HL-60 (cell line): Measurements from ENCODE around the gene NOTCH2.

Source experiments
- GABPA ChIP-seq: IDR thresholded peaks from 2 replicates; pipeline ENCODE4 v1.6.1; 2012; ENCODE audit warnings: low read depth
- POLR2AphosphoS5 ChIP-seq: IDR thresholded peaks from 2 replicates; pipeline ENCODE4 v1.6.1; 2012; ENCODE audit warnings: low read depth
- SPI1 ChIP-seq: IDR thresholded peaks from 2 replicates; pipeline ENCODE4 v1.6.1; 2012; ENCODE audit warnings: low read depth, mild to moderate bottlenecking, borderline replicate concordance
- TF ChIP-seq, protein P1 (sequence below): IDR thresholded peaks from one replicate; pipeline ENCODE4 v1.5.1; 2011; ENCODE audit warnings: low read length, control low read depth, inconsistent platforms; ENCODE audit not compliant: insufficient read depth
- TF ChIP-seq, protein P2 (sequence below): IDR thresholded peaks from 2 replicates; pipeline ENCODE4 v1.6.1; 2012; ENCODE audit warnings: low read depth; ENCODE audit not compliant: insufficient replicate concordance

DNA sequence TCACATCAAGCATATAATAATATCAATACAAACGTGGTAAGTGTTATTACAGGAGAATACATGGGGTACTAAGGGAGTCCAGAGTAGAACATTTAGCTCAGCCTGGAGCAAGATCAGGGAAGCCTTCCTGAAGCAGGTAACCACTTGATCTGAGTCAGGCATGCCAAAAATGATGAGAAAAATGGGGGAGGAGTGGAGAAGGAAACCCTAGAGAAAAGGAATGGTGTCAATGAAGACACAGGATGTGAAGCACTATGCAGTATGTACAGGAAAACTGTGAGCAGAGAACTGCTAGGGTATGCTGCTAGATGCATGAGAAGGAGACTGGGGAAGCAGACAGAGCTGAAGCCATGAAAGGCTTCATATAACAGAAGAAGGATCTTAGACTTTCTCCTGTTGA, 84.7 kb downstream of the NOTCH2 start:
- TF ChIP-seq, protein P1, sequence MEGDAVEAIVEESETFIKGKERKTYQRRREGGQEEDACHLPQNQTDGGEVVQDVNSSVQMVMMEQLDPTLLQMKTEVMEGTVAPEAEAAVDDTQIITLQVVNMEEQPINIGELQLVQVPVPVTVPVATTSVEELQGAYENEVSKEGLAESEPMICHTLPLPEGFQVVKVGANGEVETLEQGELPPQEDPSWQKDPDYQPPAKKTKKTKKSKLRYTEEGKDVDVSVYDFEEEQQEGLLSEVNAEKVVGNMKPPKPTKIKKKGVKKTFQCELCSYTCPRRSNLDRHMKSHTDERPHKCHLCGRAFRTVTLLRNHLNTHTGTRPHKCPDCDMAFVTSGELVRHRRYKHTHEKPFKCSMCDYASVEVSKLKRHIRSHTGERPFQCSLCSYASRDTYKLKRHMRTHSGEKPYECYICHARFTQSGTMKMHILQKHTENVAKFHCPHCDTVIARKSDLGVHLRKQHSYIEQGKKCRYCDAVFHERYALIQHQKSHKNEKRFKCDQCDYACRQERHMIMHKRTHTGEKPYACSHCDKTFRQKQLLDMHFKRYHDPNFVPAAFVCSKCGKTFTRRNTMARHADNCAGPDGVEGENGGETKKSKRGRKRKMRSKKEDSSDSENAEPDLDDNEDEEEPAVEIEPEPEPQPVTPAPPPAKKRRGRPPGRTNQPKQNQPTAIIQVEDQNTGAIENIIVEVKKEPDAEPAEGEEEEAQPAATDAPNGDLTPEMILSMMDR = no peak
- TF ChIP-seq POLR2AphosphoS5 (no peak), GABPA (no peak), SPI1 (no peak)
- TF ChIP-seq, protein P2, sequence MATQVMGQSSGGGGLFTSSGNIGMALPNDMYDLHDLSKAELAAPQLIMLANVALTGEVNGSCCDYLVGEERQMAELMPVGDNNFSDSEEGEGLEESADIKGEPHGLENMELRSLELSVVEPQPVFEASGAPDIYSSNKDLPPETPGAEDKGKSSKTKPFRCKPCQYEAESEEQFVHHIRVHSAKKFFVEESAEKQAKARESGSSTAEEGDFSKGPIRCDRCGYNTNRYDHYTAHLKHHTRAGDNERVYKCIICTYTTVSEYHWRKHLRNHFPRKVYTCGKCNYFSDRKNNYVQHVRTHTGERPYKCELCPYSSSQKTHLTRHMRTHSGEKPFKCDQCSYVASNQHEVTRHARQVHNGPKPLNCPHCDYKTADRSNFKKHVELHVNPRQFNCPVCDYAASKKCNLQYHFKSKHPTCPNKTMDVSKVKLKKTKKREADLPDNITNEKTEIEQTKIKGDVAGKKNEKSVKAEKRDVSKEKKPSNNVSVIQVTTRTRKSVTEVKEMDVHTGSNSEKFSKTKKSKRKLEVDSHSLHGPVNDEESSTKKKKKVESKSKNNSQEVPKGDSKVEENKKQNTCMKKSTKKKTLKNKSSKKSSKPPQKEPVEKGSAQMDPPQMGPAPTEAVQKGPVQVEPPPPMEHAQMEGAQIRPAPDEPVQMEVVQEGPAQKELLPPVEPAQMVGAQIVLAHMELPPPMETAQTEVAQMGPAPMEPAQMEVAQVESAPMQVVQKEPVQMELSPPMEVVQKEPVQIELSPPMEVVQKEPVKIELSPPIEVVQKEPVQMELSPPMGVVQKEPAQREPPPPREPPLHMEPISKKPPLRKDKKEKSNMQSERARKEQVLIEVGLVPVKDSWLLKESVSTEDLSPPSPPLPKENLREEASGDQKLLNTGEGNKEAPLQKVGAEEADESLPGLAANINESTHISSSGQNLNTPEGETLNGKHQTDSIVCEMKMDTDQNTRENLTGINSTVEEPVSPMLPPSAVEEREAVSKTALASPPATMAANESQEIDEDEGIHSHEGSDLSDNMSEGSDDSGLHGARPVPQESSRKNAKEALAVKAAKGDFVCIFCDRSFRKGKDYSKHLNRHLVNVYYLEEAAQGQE = no peak
